Liver (tissue), 9 donors: Measurements from ENCODE around the gene FOXL1. TPM values are rescaled to one million over a fixed set of nuclear protein-coding genes. Genes with fewer than 3 reads are reported as not detected.

ENCODE experiments used
- DNase-seq: peaks from one replicate; pipeline ENCODE4 v3.0.0-alpha.2; 2017; ENCODE audit warnings: low spot score
- H3K27ac ChIP-seq, 2 donors: one replicate each; pipeline ENCODE4 v1.7.0; 2013; ENCODE audit warnings: inconsistent platforms in 2 of 2, low read length in 2 of 2, control low read depth in 1 of 2, low read depth in 1 of 2, mild to moderate bottlenecking in 1 of 2
- H3K27me3 ChIP-seq, 4 donors: one replicate each; pipeline versions ENCODE4 v1.6.1 to v1.7.0; 2013; ENCODE audit warnings: low read length in 3 of 4, inconsistent platforms in 1 of 4, mild to moderate bottlenecking in 1 of 4, moderate library complexity in 1 of 4; ENCODE audit not compliant: control insufficient read depth in 4 of 4, insufficient read depth in 4 of 4
- H3K36me3 ChIP-seq, 4 donors: one replicate each; pipeline versions ENCODE4 v1.6.1 to v1.7.0; 2013; ENCODE audit warnings: low read length in 3 of 4, mild to moderate bottlenecking in 3 of 4, low read depth in 1 of 4, moderate library complexity in 1 of 4; ENCODE audit not compliant: control insufficient read depth in 4 of 4, insufficient read depth in 3 of 4
- H3K4me1 ChIP-seq, 4 donors: one replicate each; pipeline versions ENCODE4 v1.6.1 to v1.7.0; 2013; ENCODE audit warnings: low read length in 3 of 4, mild to moderate bottlenecking in 3 of 4, moderate library complexity in 1 of 4; ENCODE audit not compliant: control insufficient read depth in 4 of 4, insufficient read depth in 4 of 4
- H3K4me3 ChIP-seq, 3 donors: one replicate each; pipeline versions ENCODE4 v1.6.1 to v1.7.0; 2013; ENCODE audit warnings: low read length in 3 of 3, control low read depth in 1 of 3, low read depth in 1 of 3, mild to moderate bottlenecking in 1 of 3
- H3K9ac ChIP-seq, 2 donors: one replicate each; pipeline ENCODE4 v1.7.0; 2013; ENCODE audit warnings: low read length in 2 of 2, mild to moderate bottlenecking in 2 of 2, moderate library complexity in 2 of 2, control low read depth in 1 of 2, low read depth in 1 of 2
- H3K9me3 ChIP-seq, 4 donors: one replicate each; pipeline versions ENCODE4 v1.6.1 to v1.7.0; 2013; ENCODE audit warnings: low read length in 3 of 4; ENCODE audit not compliant: control insufficient read depth in 4 of 4
- EGR1 ChIP-seq, 2 donors: IDR thresholded peaks; 2 replicates each; pipeline ENCODE4 v1.6.1; 2016 to 2018; ENCODE audit warnings: antibody characterized with exemption in 2 of 2, low read depth in 2 of 2
- FOXA2 ChIP-seq: IDR thresholded peaks from 2 replicates; pipeline ENCODE4 v1.6.1; 2016; ENCODE audit warnings: antibody characterized with exemption
- GABPA ChIP-seq, 2 donors: IDR thresholded peaks in 1 of 2; conservative IDR thresholded peaks in 1 of 2; 2 replicates each; pipeline ENCODE4 v1.6.1; 2016; ENCODE audit warnings: antibody characterized with exemption in 2 of 2, mild to moderate bottlenecking in 1 of 2, moderate library complexity in 1 of 2
- HNF4A ChIP-seq, 2 donors: conservative IDR thresholded peaks; 2 replicates each; pipeline ENCODE4 v1.6.1; 2016; ENCODE audit warnings: antibody characterized with exemption in 2 of 2, mild to moderate bottlenecking in 2 of 2
- RAD21 ChIP-seq, 2 donors: IDR thresholded peaks; 2 replicates each; pipeline ENCODE4 v1.6.1; 2016; ENCODE audit warnings: antibody characterized with exemption in 2 of 2, mild to moderate bottlenecking in 2 of 2
- RXRA ChIP-seq, 2 donors: IDR thresholded peaks; 2 replicates each; pipeline ENCODE4 v1.6.1; 2017 to 2018; ENCODE audit warnings: antibody characterized with exemption in 2 of 2, mild to moderate bottlenecking in 1 of 2
- TAF1 ChIP-seq: conservative IDR thresholded peaks from 2 replicates; pipeline ENCODE4 v1.6.1; 2016; ENCODE audit warnings: antibody characterized with exemption, mild to moderate bottlenecking
- YY1 ChIP-seq: IDR thresholded peaks from 2 replicates; pipeline ENCODE4 v1.6.1; 2016; ENCODE audit warnings: antibody characterized with exemption, mild to moderate bottlenecking
- whole genome bisulfite sequencing: extraction: QIAGEN DNeasy Blood & Tissue Kit; methylation state at CpG from one replicate; pipeline ENCODE4 v1.1.7; 2013; 5-methylcytosine and 5-hydroxymethylcytosine counted together
- polyA plus RNA-seq, 2 donors: library from polyadenylated mRNA; stranded (reverse) in 1 of 2; unstranded in 1 of 2; fragments of 200-250 nt in 1 of 2; fragments of >200 nt in 1 of 2; fragmentation: Nextera tagmentation in 1 of 2; extraction: Ambion mirVana in 1 of 2; gene quantifications; one replicate each; pipeline versions ENCODE4 v1.2.1 to v1.2.3, GENCODE V29; 2013 to 2015
- total RNA-seq, 2 donors: library from RNA; depleted of rRNA; stranded (reverse); fragments of >200 nt; gene quantifications; one replicate each; pipeline ENCODE4 v1.2.3, GENCODE V29; 2014
- TF ChIP-seq, protein P1 (sequence below): IDR thresholded peaks from 2 replicates; pipeline ENCODE4 v1.6.1; 2016; ENCODE audit warnings: antibody characterized with exemption
- TF ChIP-seq, protein P2 (sequence below): IDR thresholded peaks from 2 replicates; pipeline ENCODE4 v1.6.1; 2016; ENCODE audit warnings: antibody characterized with exemption
- TF ChIP-seq, protein P3 (sequence below): IDR thresholded peaks from 2 replicates; pipeline ENCODE4 v1.6.1; 2016; ENCODE audit warnings: antibody characterized with exemption
- donor health status: healthy.
- donor health status: healthy.
- donor health status: healthy.
- donor health status: healthy.
- donor health status: healthy.

Gene FOXL1
- total and polyA plus RNA-seq, 4 donors: 0.05 to 0.06 TPM; not detected in 2

DNA sequence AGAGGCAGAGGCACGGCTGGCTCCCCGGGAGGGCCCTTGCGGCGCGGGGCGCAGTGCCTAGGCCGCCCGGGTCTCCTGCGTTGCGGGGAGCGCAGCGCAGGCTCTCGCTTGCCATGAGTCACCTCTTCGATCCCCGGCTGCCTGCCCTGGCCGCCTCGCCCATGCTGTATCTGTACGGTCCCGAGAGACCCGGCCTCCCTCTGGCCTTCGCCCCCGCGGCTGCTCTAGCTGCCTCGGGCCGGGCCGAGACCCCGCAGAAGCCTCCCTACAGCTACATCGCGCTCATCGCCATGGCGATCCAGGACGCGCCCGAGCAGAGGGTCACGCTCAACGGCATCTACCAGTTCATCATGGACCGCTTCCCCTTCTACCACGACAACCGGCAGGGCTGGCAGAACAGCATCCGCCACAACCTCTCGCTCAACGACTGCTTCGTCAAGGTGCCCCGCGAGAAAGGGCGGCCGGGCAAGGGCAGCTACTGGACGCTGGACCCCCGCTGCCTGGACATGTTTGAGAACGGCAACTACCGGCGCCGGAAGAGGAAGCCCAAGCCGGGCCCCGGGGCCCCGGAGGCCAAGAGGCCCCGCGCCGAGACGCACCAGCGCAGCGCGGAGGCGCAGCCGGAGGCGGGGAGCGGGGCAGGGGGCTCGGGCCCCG is 390 bp downstream of the FOXL1 start:
- DNase-seq: no peak
- peaks cover 0 to 3% (median 3%) of the 10 kb centered on the region in 4 donors for H3K4me1 ChIP-seq
- H3K9me3 ChIP-seq: no peaks in the 10 kb centered on the region
- WGBS: 5% methylated on average over 69 of the region's 69 CpGs
- no peaks in the 10 kb centered on the region for H3K36me3 ChIP-seq
- H3K9ac ChIP-seq: no peak overlapping the region
- no peak for TF ChIP-seq TAF1
- TF ChIP-seq EGR1 (IDR thresholded peaks at IDR 0.05; ENCODE audit: low read depth in 2 of 2): no peak
- TF ChIP-seq FOXA2: no peak
- TF ChIP-seq, protein P1, sequence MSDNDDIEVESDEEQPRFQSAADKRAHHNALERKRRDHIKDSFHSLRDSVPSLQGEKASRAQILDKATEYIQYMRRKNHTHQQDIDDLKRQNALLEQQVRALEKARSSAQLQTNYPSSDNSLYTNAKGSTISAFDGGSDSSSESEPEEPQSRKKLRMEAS: no peak
- TF ChIP-seq RAD21 (IDR thresholded peaks at IDR 0.05): no peak
- TF ChIP-seq HNF4A (conservative IDR thresholded peaks at IDR 0.05): no peak
- TF ChIP-seq, protein P2, sequence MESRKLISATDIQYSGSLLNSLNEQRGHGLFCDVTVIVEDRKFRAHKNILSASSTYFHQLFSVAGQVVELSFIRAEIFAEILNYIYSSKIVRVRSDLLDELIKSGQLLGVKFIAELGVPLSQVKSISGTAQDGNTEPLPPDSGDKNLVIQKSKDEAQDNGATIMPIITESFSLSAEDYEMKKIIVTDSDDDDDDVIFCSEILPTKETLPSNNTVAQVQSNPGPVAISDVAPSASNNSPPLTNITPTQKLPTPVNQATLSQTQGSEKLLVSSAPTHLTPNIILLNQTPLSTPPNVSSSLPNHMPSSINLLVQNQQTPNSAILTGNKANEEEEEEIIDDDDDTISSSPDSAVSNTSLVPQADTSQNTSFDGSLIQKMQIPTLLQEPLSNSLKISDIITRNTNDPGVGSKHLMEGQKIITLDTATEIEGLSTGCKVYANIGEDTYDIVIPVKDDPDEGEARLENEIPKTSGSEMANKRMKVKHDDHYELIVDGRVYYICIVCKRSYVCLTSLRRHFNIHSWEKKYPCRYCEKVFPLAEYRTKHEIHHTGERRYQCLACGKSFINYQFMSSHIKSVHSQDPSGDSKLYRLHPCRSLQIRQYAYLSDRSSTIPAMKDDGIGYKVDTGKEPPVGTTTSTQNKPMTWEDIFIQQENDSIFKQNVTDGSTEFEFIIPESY: no peak
- peaks cover 8 to 34% (median 18%) of the 10 kb centered on the region in 4 donors for H3K27me3 ChIP-seq
- H3K27ac ChIP-seq: peak overlapping the region; percentile 18 to 28
- H3K4me3 ChIP-seq: no peak overlapping the region

DNA sequence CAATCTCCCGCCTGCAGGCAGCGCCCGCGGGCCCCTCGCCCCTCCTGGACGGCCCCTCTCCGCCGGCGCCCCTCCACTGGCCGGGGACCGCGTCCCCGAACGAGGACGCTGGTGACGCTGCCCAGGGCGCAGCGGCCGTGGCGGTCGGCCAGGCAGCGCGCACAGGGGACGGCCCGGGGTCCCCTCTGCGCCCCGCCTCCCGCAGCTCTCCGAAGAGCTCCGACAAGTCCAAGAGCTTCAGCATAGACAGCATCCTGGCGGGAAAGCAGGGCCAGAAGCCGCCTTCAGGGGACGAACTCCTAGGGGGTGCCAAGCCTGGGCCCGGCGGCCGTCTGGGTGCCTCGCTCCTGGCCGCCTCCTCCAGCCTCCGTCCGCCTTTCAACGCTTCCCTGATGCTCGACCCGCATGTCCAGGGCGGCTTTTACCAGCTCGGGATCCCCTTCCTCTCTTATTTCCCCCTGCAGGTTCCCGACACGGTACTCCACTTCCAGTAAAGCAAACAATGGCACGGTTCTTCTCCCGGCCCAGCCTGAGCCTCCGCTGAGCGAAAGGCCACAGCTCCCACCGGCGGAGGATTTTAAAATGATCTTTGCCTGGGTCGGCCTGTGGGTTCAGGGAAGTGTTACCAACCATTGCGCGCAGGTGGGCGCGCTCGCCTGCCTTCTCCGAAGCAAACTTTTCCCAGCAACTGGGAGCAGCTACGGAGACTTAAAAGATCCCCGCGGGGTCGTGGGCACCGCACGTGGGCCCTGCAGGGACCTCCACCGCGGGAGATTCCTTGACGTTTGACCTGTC is 1.1 kb downstream of the FOXL1 start:
- Histone ChIP-seq H3K4me1 (peaks cover 0 to 3% (median 3%) of the 10 kb centered on the region in 4 donors), H3K4me3 (no peak overlapping the region), H3K9me3 (no peaks in the 10 kb centered on the region), H3K36me3 (no peaks in the 10 kb centered on the region), H3K27ac (peak overlapping the region in 1 of 2 donors; percentile 28), H3K27me3 (peaks cover 8 to 35% (median 18%) of the 10 kb centered on the region in 4 donors), H3K9ac (no peak overlapping the region)
- TF ChIP-seq, protein P2: no peak
- TF ChIP-seq GABPA (IDR thresholded peaks at IDR 0.05 in 1 of 2, conservative IDR thresholded peaks at IDR 0.05 in 1 of 2) (no peak), YY1 (no peak), RXRA (IDR thresholded peaks at IDR 0.05) (no peak), TAF1 (no peak)
- TF ChIP-seq, protein P3, sequence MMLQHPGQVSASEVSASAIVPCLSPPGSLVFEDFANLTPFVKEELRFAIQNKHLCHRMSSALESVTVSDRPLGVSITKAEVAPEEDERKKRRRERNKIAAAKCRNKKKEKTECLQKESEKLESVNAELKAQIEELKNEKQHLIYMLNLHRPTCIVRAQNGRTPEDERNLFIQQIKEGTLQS: no peak
- TF ChIP-seq, protein P1: no peak
- WGBS: 8% methylated on average over 69 of the region's 69 CpGs
- DNase-seq: no peak
